Stomach (tissue), 9 donors: ENCODE measurements around the gene SLC2A6. TPM values are rescaled to one million over a fixed set of nuclear protein-coding genes. Genes with fewer than 3 reads are reported as not detected.

Source experiments
- DNase-seq, 2 donors: peaks; one replicate each; pipeline versions ENCODE4 v3.0.0 to v3.0.0-alpha.2; 2013 to 2019
- H3K27ac ChIP-seq, 5 donors: fragments of 200-600 bp in 4 of 5; sonication (generic) in 4 of 5; one replicate each; pipeline ENCODE4 v1.5.1; 2013 to 2019; ENCODE audit warnings: mild to moderate bottlenecking in 1 of 5, moderate library complexity in 1 of 5
- H3K27me3 ChIP-seq, 3 donors: fragments of 200-600 bp; sonication (generic); one replicate each; pipeline ENCODE4 v1.5.1; 2017 to 2019; ENCODE audit warnings: mixed run types in 1 of 3
- H3K36me3 ChIP-seq, 4 donors: fragments of 200-600 bp; sonication (generic); 1 replicate in 3 of 4; 2 replicates in 1 of 4; pipeline ENCODE4 v1.5.1; 2016 to 2019
- H3K4me1 ChIP-seq, 4 donors: fragments of 200-600 bp; sonication (generic); one replicate each; pipeline ENCODE4 v1.5.1; 2016 to 2019
- H3K4me3 ChIP-seq, 4 donors: fragments of 200-600 bp; sonication (generic) in 3 of 4; one replicate each; pipeline ENCODE4 v1.5.1; 2016 to 2019; ENCODE audit warnings: mild to moderate bottlenecking in 1 of 4
- H3K9me3 ChIP-seq, 4 donors: fragments of 200-600 bp; sonication (generic); one replicate each; pipeline ENCODE4 v1.5.1; 2016 to 2019
- CTCF ChIP-seq, 7 experiments: fragments of 450-650 bp in 4 of 7; fragments of 200-600 bp in 3 of 7; sonication (generic) in 3 of 7; IDR thresholded peaks; one replicate each; pipeline ENCODE4 v1.5.1; 2016 to 2019; ENCODE audit warnings: antibody characterized with exemption in 7 of 7, control low read depth in 2 of 7, mild to moderate bottlenecking in 1 of 7
- EP300 ChIP-seq: sonication (generic); formaldehyde crosslinking; IDR thresholded peaks from one replicate; pipeline ENCODE4 v1.6.1; 2017; ENCODE audit warnings: antibody characterized with exemption
- POLR2A ChIP-seq, 4 donors: fragments of 450-650 bp; IDR thresholded peaks; one replicate each; pipeline ENCODE4 v1.6.1; 2016; ENCODE audit warnings: antibody characterized with exemption in 4 of 4, control low read depth in 2 of 4, mild to moderate bottlenecking in 1 of 4, moderate library complexity in 1 of 4
- POLR2AphosphoS5 ChIP-seq, 3 donors: sonication (generic); formaldehyde crosslinking; IDR thresholded peaks; one replicate each; pipeline ENCODE4 v1.6.1; 2016; ENCODE audit warnings: antibody characterized with exemption in 3 of 3
- WGBS, 5 donors: extraction: QIAGEN DNeasy Blood & Tissue Kit in 3 of 5; methylation state at CpG; one replicate each; pipeline versions ENCODE4 v1.1.5 to v1.1.7; 2013 to 2018; 5-methylcytosine and 5-hydroxymethylcytosine counted together
- intact Hi-C: fragments of 100-400 bp; cut with DNase I; formaldehyde crosslinking; loops from one replicate; pipeline ENCODE4 v1.15.1; 2023; ENCODE audit warnings: low total_unique reads
- polyA plus RNA-seq, 3 donors: library from polyadenylated mRNA; stranded (reverse); fragments of 200-250 nt; gene quantifications; one replicate each; pipeline ENCODE4 v1.2.3, GENCODE V29; 2013
- total RNA-seq, 5 donors: library from RNA; depleted of rRNA; stranded (reverse); fragments of >200 nt; gene quantifications; one replicate each; pipeline versions ENCODE4 v1.1.0 to v1.2.3, GENCODE V29; 2014 to 2016
- donor health status: healthy with polysubstance abuse.
- donor health status: Bipolar disorder and iron deficiency.
- donor health status: healthy.

The SLC2A6 gene
- total and polyA plus RNA-seq, 8 donors = 0.55 to 14.3 (median 1.3) TPM; not detected in 2

- WGBS, 5 donors = 72 to 86% (median 84%) methylated on average over 16 to 23 of the region's 23 CpGs
- Histone ChIP-seq H3K9me3 (no peaks in the 10 kb centered on the region), H3K27ac (no peak overlapping the region), H3K27me3 (peaks cover 0 to 36% (median 0%) of the 10 kb centered on the region in 3 donors), H3K4me1 (peaks cover 0 to 8% (median 0%) of the 10 kb centered on the region in 4 donors), H3K36me3 (no peaks in the 10 kb centered on the region), H3K4me3 (no peak overlapping the region)
- TF ChIP-seq POLR2AphosphoS5 (IDR thresholded peaks at IDR 0.05) (no peak), POLR2A (IDR thresholded peaks at IDR 0.05) (no peak), CTCF (IDR thresholded peaks at IDR 0.05) (no peak), EP300 (no peak)
- DNase-seq = no peak
- intact Hi-C loops = no loop called here
Observed at GRCh38 chr9:133493845-133494540, 15.1 kb upstream of the SLC2A6 start.

GRCh38 chr9:133493428-133493827 is 14.5 kb upstream of the SLC2A6 start:
- WGBS, 5 donors = 78 to 85% (median 84%) methylated on average over 7 to 11 of the region's 11 CpGs
- peaks cover 0 to 8% (median 0%) of the 10 kb centered on the region in 4 donors for H3K4me1 ChIP-seq
- H3K27ac ChIP-seq = peak overlapping the region in 1 of 5 donors; percentile 22
- no peak for TF ChIP-seq CTCF (IDR thresholded peaks at IDR 0.05)
- intact Hi-C loops = no loop called here
- no peaks in the 10 kb centered on the region for H3K36me3 ChIP-seq
- no peak for DNase-seq
- H3K27me3 ChIP-seq = peaks cover 0 to 34% (median 0%) of the 10 kb centered on the region in 3 donors
- H3K4me3 ChIP-seq = no peak overlapping the region
- H3K9me3 ChIP-seq = no peaks in the 10 kb centered on the region

GRCh38 chr9:133492061-133493021 is 13.4 kb upstream of the SLC2A6 start:
- intact Hi-C loops = no loop called here
- no peaks in the 10 kb centered on the region for H3K36me3 ChIP-seq
- TF ChIP-seq CTCF (IDR thresholded peaks at IDR 0.05) (no peak), EP300 (no peak)
- WGBS, 5 donors = 63 to 74% (median 70%) methylated on average over 30 to 33 of the region's 33 CpGs
- peak overlapping the region in 4 of 5 donors; percentile 7 to 39 (median 24) for H3K27ac ChIP-seq
- no peak for DNase-seq
- peaks cover 0 to 8% (median 0%) of the 10 kb centered on the region in 4 donors for H3K4me1 ChIP-seq
- peaks cover 0 to 41% (median 0%) of the 10 kb centered on the region in 3 donors for H3K27me3 ChIP-seq
- no peaks in the 10 kb centered on the region for H3K9me3 ChIP-seq
- no peak overlapping the region for H3K4me3 ChIP-seq

GRCh38 chr9:133491656-133491925 is 12.7 kb upstream of the SLC2A6 start:
- Histone ChIP-seq H3K4me1 (peaks cover 0 to 8% (median 0%) of the 10 kb centered on the region in 4 donors), H3K4me3 (no peak overlapping the region), H3K9me3 (no peaks in the 10 kb centered on the region), H3K27me3 (peaks cover 0 to 35% (median 0%) of the 10 kb centered on the region in 3 donors), H3K36me3 (no peaks in the 10 kb centered on the region), H3K27ac (peak overlapping the region in 4 of 5 donors; percentile 7 to 39 (median 24))
- TF ChIP-seq CTCF (IDR thresholded peaks at IDR 0.05) (no peak), POLR2AphosphoS5 (IDR thresholded peaks at IDR 0.05) (no peak), EP300 (no peak), POLR2A (IDR thresholded peaks at IDR 0.05) (no peak)
- intact Hi-C loops = no loop called here
- WGBS, 5 donors = 91 to 98% (median 92%) methylated on average over 8 of the region's 8 CpGs
- no peak for DNase-seq
